OCI-LY1 (cell line): ENCODE data around the gene OR9A4.

Experiments
- H2AFZ ChIP-seq: fragments of 200-600 bp; sonication (generic), shearing (Covaris generic); 2 replicates; pipeline ENCODE4 v1.6.0; 2014; ENCODE audit warnings: antibody characterized with exemption, mild to moderate bottlenecking, low read length
- H3F3A ChIP-seq: fragments of 200-600 bp; sonication (generic), shearing (Covaris generic); 2 replicates; pipeline ENCODE4 v1.6.0; 2014; ENCODE audit warnings: mild to moderate bottlenecking, antibody characterized with exemption, low read length, moderate library complexity; ENCODE audit not compliant: insufficient read depth
- H3K27ac ChIP-seq: fragments of 200-600 bp; sonication (generic); 2 replicates; pipeline ENCODE4 v1.5.1; 2014; ENCODE audit warnings: low read length, mixed run types, mild to moderate bottlenecking, low read depth; ENCODE audit not compliant: poor library complexity, severe bottlenecking
- H3K27me3 ChIP-seq: fragments of 200-600 bp; sonication (generic); 2 replicates; pipeline ENCODE4 v1.6.0; 2014; ENCODE audit warnings: antibody characterized with exemption, mild to moderate bottlenecking, low read length, moderate library complexity; ENCODE audit not compliant: insufficient read depth
- H3K36me3 ChIP-seq: fragments of 200-600 bp; sonication (generic); 2 replicates; pipeline ENCODE4 v1.6.1; 2014; ENCODE audit warnings: mild to moderate bottlenecking, antibody characterized with exemption, low read length, moderate library complexity, mixed read lengths; ENCODE audit not compliant: insufficient read depth
- H3K4me1 ChIP-seq: fragments of 200-600 bp; sonication (generic); 2 replicates; pipeline ENCODE4 v1.5.1; 2014; ENCODE audit warnings: mild to moderate bottlenecking, low read length, moderate library complexity; ENCODE audit not compliant: insufficient read depth, severe bottlenecking
- H3K4me2 ChIP-seq: fragments of 200-600 bp; sonication (generic), shearing (Covaris generic); 2 replicates; pipeline ENCODE4 v1.6.1; 2014; ENCODE audit warnings: low read length
- H3K4me3 ChIP-seq: fragments of 200-600 bp; sonication (generic); 2 replicates; pipeline ENCODE4 v1.5.1; 2014; ENCODE audit warnings: low read length, low read depth, mild to moderate bottlenecking, mixed read lengths; ENCODE audit not compliant: poor library complexity, severe bottlenecking
- H3K79me2 ChIP-seq: fragments of 200-600 bp; shearing (Covaris generic); 2 replicates; pipeline ENCODE4 v1.6.1; 2016; ENCODE audit warnings: mixed run types, low read length, mixed read lengths; ENCODE audit not compliant: insufficient read depth
- H3K9ac ChIP-seq: fragments of 200-600 bp; sonication (generic), shearing (Covaris generic); 2 replicates; pipeline ENCODE4 v1.6.1; 2014; ENCODE audit warnings: mild to moderate bottlenecking, low read length, mixed read lengths
- H3K9me2 ChIP-seq: fragments of 200-600 bp; sonication (generic), shearing (Covaris generic); 2 replicates; pipeline ENCODE4 v1.6.1; 2014; ENCODE audit warnings: low read depth, mild to moderate bottlenecking, low read length, mixed read lengths
- H3K9me3 ChIP-seq: fragments of 200-600 bp; shearing (Covaris generic); 2 replicates; pipeline ENCODE4 v1.6.1; 2014; ENCODE audit warnings: low read length, mixed read lengths
- H4K20me1 ChIP-seq: fragments of 200-600 bp; sonication (generic), shearing (Covaris generic); 2 replicates; pipeline ENCODE4 v1.6.0; 2016; ENCODE audit warnings: mild to moderate bottlenecking, low read length; ENCODE audit not compliant: insufficient read depth
- EZH2 ChIP-seq: fragments of 200-600 bp; sonication (generic), shearing (Covaris generic); IDR thresholded peaks from 2 replicates; pipeline ENCODE4 v1.8.0; 2017; ENCODE audit warnings: borderline replicate concordance, mixed run types, mild to moderate bottlenecking, antibody characterized with exemption, low read length, moderate library complexity, mixed read lengths
- TF ChIP-seq, protein P1 (sequence below): fragments of 200-600 bp; sonication (generic), shearing (Covaris generic); IDR thresholded peaks from 2 replicates; pipeline ENCODE4 v1.5.1; 2017; ENCODE audit warnings: mild to moderate bottlenecking, antibody characterized with exemption, low read length, moderate library complexity, mixed read lengths

OR9A4 gene

DNA sequence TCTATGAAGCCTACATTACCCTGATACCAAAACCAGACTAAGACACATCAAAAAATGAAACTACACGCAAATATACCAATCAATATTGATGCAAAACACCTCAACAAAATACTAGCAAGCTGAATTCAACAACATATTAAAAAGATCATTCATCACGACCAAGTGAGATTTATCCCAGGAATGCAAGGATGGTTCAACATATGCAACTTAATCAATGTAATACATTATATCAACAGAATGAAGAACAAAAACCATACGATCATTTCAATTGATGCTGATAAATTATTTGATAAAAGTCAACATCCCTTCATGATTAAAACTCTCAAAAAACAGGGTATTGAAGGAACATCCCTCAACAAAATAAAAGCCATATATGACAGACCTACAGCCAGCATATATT lies 24.9 kb downstream of the OR9A4 start:
- Histone ChIP-seq H3K79me2 (no peaks in the 10 kb centered on the region), H2AFZ (no peak overlapping the region), H3F3A (no peaks in the 10 kb centered on the region), H3K27ac (no peak overlapping the region), H3K27me3 (no peaks in the 10 kb centered on the region; the same call in 1 of the 2 replicates), H3K4me3 (no peak overlapping the region), H4K20me1 (no peaks in the 10 kb centered on the region), H3K36me3 (no peaks in the 10 kb centered on the region), H3K4me1 (no peaks in the 10 kb centered on the region), H3K9ac (no peak overlapping the region), H3K9me2 (no peaks in the 10 kb centered on the region), H3K4me2 (no peak overlapping the region), H3K9me3 (0 out of 2 replicates have a peak, but pooled peaks cover 5% of the 10 kb centered on the region)
- no peak for TF ChIP-seq EZH2
- TF ChIP-seq, protein P1, sequence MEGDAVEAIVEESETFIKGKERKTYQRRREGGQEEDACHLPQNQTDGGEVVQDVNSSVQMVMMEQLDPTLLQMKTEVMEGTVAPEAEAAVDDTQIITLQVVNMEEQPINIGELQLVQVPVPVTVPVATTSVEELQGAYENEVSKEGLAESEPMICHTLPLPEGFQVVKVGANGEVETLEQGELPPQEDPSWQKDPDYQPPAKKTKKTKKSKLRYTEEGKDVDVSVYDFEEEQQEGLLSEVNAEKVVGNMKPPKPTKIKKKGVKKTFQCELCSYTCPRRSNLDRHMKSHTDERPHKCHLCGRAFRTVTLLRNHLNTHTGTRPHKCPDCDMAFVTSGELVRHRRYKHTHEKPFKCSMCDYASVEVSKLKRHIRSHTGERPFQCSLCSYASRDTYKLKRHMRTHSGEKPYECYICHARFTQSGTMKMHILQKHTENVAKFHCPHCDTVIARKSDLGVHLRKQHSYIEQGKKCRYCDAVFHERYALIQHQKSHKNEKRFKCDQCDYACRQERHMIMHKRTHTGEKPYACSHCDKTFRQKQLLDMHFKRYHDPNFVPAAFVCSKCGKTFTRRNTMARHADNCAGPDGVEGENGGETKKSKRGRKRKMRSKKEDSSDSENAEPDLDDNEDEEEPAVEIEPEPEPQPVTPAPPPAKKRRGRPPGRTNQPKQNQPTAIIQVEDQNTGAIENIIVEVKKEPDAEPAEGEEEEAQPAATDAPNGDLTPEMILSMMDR, result no peak

DNA sequence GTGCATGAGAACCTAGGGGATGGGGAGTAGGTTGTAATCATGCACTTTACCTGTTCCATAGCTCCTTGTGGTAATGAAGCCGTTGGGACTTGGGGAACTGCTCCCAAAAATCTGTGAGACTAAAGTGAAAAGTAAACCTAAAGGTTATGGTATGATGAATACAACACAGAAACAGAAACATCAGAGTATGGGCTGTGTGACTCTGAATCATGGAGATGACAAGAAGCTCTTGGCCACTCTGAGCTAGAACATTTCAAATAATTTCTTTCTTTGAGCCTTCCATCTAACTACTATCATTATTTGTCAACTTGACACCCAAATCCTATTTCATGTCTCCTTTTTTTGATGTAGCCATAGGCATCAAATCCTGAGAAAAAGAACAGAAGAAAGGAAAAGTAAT lies 27.6 kb downstream of the OR9A4 start:
- H2AFZ ChIP-seq, result no peak overlapping the region
- TF ChIP-seq, protein P1, result no peak
- TF ChIP-seq EZH2, result no peak

DNA sequence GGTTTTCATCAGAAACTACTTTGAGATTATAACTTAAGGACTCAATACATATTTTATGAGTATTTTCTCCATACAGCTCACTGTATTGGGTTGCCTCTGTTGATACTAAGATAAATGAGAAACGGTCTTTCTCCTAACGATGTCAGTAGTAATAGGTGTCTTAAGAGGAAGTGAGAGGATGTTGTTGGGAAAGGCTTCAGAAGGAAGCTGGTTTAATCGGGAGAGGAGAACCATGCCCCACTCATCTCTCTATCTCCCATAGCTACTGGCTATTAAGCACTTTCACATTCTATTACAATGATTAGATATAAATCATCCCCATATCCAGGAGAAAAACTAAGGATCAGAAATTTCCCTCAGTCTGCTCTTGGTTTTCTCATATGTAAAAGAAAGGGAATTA lies 28.6 kb downstream of the OR9A4 start:
- Histone ChIP-seq H3F3A (no peaks in the 10 kb centered on the region), H3K36me3 (no peaks in the 10 kb centered on the region), H3K79me2 (no peaks in the 10 kb centered on the region), H3K27me3 (no peaks in the 10 kb centered on the region; the same call in 1 of the 2 replicates), H4K20me1 (no peaks in the 10 kb centered on the region), H3K4me3 (no peak overlapping the region), H3K9ac (no peak overlapping the region), H3K9me3 (0 out of 2 replicates have a peak, but pooled peaks cover 5% of the 10 kb centered on the region), H3K27ac (no peak overlapping the region), H2AFZ (no peak overlapping the region), H3K4me1 (no peaks in the 10 kb centered on the region), H3K4me2 (no peak overlapping the region), H3K9me2 (no peaks in the 10 kb centered on the region)
- no peak for TF ChIP-seq EZH2
- TF ChIP-seq, protein P1, result no peak

More for the DNA sequence above, 27.6 kb downstream of the OR9A4 start:
- no peaks in the 10 kb centered on the region for H3F3A ChIP-seq
- H3K4me2 ChIP-seq, result no peak overlapping the region
- no peaks in the 10 kb centered on the region for H3K79me2 ChIP-seq
- H3K27ac ChIP-seq, result no peak overlapping the region
- no peaks in the 10 kb centered on the region for H3K36me3 ChIP-seq
- H3K9me3 ChIP-seq, result 0 out of 2 replicates have a peak, but pooled peaks cover 5% of the 10 kb centered on the region
- H3K4me1 ChIP-seq, result no peaks in the 10 kb centered on the region
- no peak overlapping the region for H3K9ac ChIP-seq
- H3K27me3 ChIP-seq, result no peaks in the 10 kb centered on the region; the same call in 1 of the 2 replicates
- H3K4me3 ChIP-seq, result no peak overlapping the region
- no peaks in the 10 kb centered on the region for H3K9me2 ChIP-seq
- no peaks in the 10 kb centered on the region for H4K20me1 ChIP-seq
